CD8-positive, alpha-beta memory T cell (primary cell): ENCODE data around the gene HAPLN1. TPM values are rescaled to one million over a fixed set of nuclear protein-coding genes. Genes with fewer than 3 reads are reported as not detected.
"Not testable (repeated sequence)": the region's sequence is repeated elsewhere in the genome, so short reads cannot be mapped to it uniquely, and the experiment has no call there.

Experiments
- CTCF ChIA-PET: fragments of 350-600 bp; sonication (Branson Sonifier 250); formaldehyde crosslinking; loops from one replicate; lab custom pipeline; 2021; ENCODE audit warnings: antibody characterized with exemption; lab: Charles Lee
- POLR2A ChIA-PET: fragments of 350-600 bp; sonication (Branson Sonifier 250); formaldehyde crosslinking; loops from one replicate; lab custom pipeline; 2021; ENCODE audit warnings: antibody characterized with exemption; lab: Charles Lee
- DNase-seq, 5 donors: peaks; one replicate each; pipeline versions ENCODE4 v3.0.0 to v3.0.0-alpha.2; 2020 to 2022; ENCODE audit warnings: mixed read lengths in 1 of 5
- H3K27ac ChIP-seq: one replicate; pipeline ENCODE4 v1.7.0; 2013; ENCODE audit warnings: low read depth, mild to moderate bottlenecking, low read length, moderate library complexity
- H3K27me3 ChIP-seq: 2 replicates; pipeline ENCODE4 v1.7.0; 2013; ENCODE audit warnings: low read length, mild to moderate bottlenecking; ENCODE audit not compliant: insufficient read depth, poor library complexity, severe bottlenecking
- H3K36me3 ChIP-seq: 2 replicates; pipeline ENCODE4 v1.7.0; 2013; ENCODE audit warnings: mild to moderate bottlenecking, low read length, moderate library complexity; ENCODE audit not compliant: insufficient read depth
- H3K4me1 ChIP-seq: 2 replicates; pipeline ENCODE4 v1.7.0; 2013; ENCODE audit warnings: mild to moderate bottlenecking, low read length, moderate library complexity; ENCODE audit not compliant: insufficient read depth
- H3K4me3 ChIP-seq: 2 replicates; pipeline ENCODE4 v1.7.0; 2013; ENCODE audit warnings: mild to moderate bottlenecking, low read length
- H3K9me3 ChIP-seq: 2 replicates; pipeline ENCODE4 v1.7.0; 2013; ENCODE audit warnings: mild to moderate bottlenecking, low read length
- H3K27ac Mint-ChIP-seq, 8 donors: one replicate each; pipeline ENCODE4 v1.8.0; 2020 to 2021; ENCODE audit warnings: mixed read lengths in 8 of 8, mild to moderate bottlenecking in 6 of 8, inconsistent platforms in 3 of 8, moderate library complexity in 3 of 8
- H3K27me3 Mint-ChIP-seq, 2 donors: one replicate each; pipeline ENCODE4 v1.8.0; 2020 to 2021; ENCODE audit warnings: mixed read lengths in 2 of 2, mild to moderate bottlenecking in 1 of 2, moderate library complexity in 1 of 2
- H3K36me3 Mint-ChIP-seq, 3 donors: one replicate each; pipeline ENCODE4 v1.8.0; 2020 to 2021; ENCODE audit warnings: mixed read lengths in 3 of 3, inconsistent platforms in 1 of 3, mild to moderate bottlenecking in 1 of 3
- H3K4me1 Mint-ChIP-seq, 3 donors: one replicate each; pipeline ENCODE4 v1.8.0; 2020 to 2021; ENCODE audit warnings: mixed read lengths in 3 of 3, inconsistent platforms in 1 of 3, mild to moderate bottlenecking in 1 of 3
- H3K4me3 Mint-ChIP-seq, 7 donors: one replicate each; pipeline ENCODE4 v1.8.0; 2020 to 2021; ENCODE audit warnings: mixed read lengths in 7 of 7, mild to moderate bottlenecking in 6 of 7, moderate library complexity in 4 of 7, inconsistent platforms in 2 of 7
- H3K9me3 Mint-ChIP-seq, 5 donors: one replicate each; pipeline ENCODE4 v1.8.0; 2020 to 2022; ENCODE audit warnings: mixed read lengths in 5 of 5, mild to moderate bottlenecking in 3 of 5, moderate library complexity in 2 of 5, inconsistent platforms in 1 of 5
- polyA plus RNA-seq: library from polyadenylated mRNA; unstranded; fragments of 300-500 nt; fragmentation: Illumina TruSeq; gene quantifications from one replicate; pipeline ENCODE4 v1.2.3, GENCODE V29; 2021
- total RNA-seq, 2 experiments: library from RNA; stranded (reverse); gene quantifications; one replicate each; pipeline ENCODE4 v1.2.3, GENCODE V29; 2021

HAPLN1 gene
- total and polyA plus RNA-seq, 3 experiments from 2014 or later: not detected

- H3K4me3 ChIP-seq: no peak overlapping the region
- H3K4me1 ChIP-seq: no peaks in the 10 kb centered on the region
- no peak overlapping the region for H3K4me3 Mint-ChIP-seq
- no peak overlapping the region for H3K27ac ChIP-seq
- ChIA-PET POLR2A (no interaction called here), CTCF (interaction anchor here (1.1 kb wide), 1 partner anchor 10 kb away, joined by 3 read pairs; no protein-coding TSS in a partner anchor)
- no peaks in the 10 kb centered on the region for H3K9me3 ChIP-seq
- no peaks in the 10 kb centered on the region for H3K27me3 Mint-ChIP-seq
- H3K27ac Mint-ChIP-seq: no peak overlapping the region
- H3K27me3 ChIP-seq: no peaks in the 10 kb centered on the region
- peaks cover 2 to 14% (median 5%) of the 10 kb centered on the region in 5 donors for H3K9me3 Mint-ChIP-seq
- H3K36me3 ChIP-seq: no peaks in the 10 kb centered on the region
- DNase-seq: no peak
- no peaks in the 10 kb centered on the region for H3K4me1 Mint-ChIP-seq
- H3K36me3 Mint-ChIP-seq: no peaks in the 10 kb centered on the region
Observed at GRCh38 chr5:83744821-83745220, 24.2 kb upstream of the HAPLN1 start.

- Histone ChIP-seq H3K4me1 (no peaks in the 10 kb centered on the region), H3K9me3 (no peaks in the 10 kb centered on the region), H3K27ac (no peak overlapping the region), H3K4me3 (no peak overlapping the region), H3K36me3 (no peaks in the 10 kb centered on the region), H3K27me3 (no peaks in the 10 kb centered on the region)
- Mint-ChIP-seq H3K36me3 (no peaks in the 10 kb centered on the region), H3K4me3 (no peak overlapping the region), H3K27ac (no peak overlapping the region), H3K4me1 (no peaks in the 10 kb centered on the region), H3K9me3 (peaks cover 0 to 2% (median under 1%) of the 10 kb centered on the region in 5 donors), H3K27me3 (peaks cover 0 to 4% of the 10 kb centered on the region in 2 donors)
- POLR2A ChIA-PET: no interaction called here
- DNase-seq: no peak
- CTCF ChIA-PET: no interaction called here
Observed at GRCh38 chr5:83742089-83742488, 21.4 kb upstream of the HAPLN1 start.

GRCh38 chr5:83741571-83741970 is 20.9 kb upstream of the HAPLN1 start:
- peaks cover 0 to 4% of the 10 kb centered on the region in 2 donors for H3K27me3 Mint-ChIP-seq
- no peak overlapping the region for H3K4me3 ChIP-seq
- no peaks in the 10 kb centered on the region for H3K9me3 ChIP-seq
- no peak overlapping the region for H3K27ac ChIP-seq
- no peak overlapping the region for H3K27ac Mint-ChIP-seq
- CTCF ChIA-PET: no interaction called here
- no peaks in the 10 kb centered on the region for H3K4me1 ChIP-seq
- H3K27me3 ChIP-seq: no peaks in the 10 kb centered on the region
- H3K4me3 Mint-ChIP-seq: no peak overlapping the region
- H3K9me3 Mint-ChIP-seq: peaks cover 0 to 2% (median 0%) of the 10 kb centered on the region in 5 donors
- H3K36me3 ChIP-seq: no peaks in the 10 kb centered on the region
- POLR2A ChIA-PET: no interaction called here
- no peak for DNase-seq
- no peaks in the 10 kb centered on the region for H3K36me3 Mint-ChIP-seq
- no peaks in the 10 kb centered on the region for H3K4me1 Mint-ChIP-seq

GRCh38 chr5:83740741-83741140 is 20.1 kb upstream of the HAPLN1 start:
- H3K27me3 ChIP-seq: no peaks in the 10 kb centered on the region
- ChIA-PET POLR2A (no interaction called here), CTCF (no interaction called here)
- no peaks in the 10 kb centered on the region for H3K36me3 ChIP-seq
- no peaks in the 10 kb centered on the region for H3K36me3 Mint-ChIP-seq
- H3K4me3 ChIP-seq: no peak overlapping the region
- H3K9me3 Mint-ChIP-seq: peaks cover 0 to 2% (median 0%) of the 10 kb centered on the region in 5 donors
- no peak for DNase-seq
- H3K4me1 ChIP-seq: no peaks in the 10 kb centered on the region
- H3K4me3 Mint-ChIP-seq: no peak overlapping the region
- H3K27ac ChIP-seq: no peak overlapping the region
- no peaks in the 10 kb centered on the region for H3K4me1 Mint-ChIP-seq
- peaks cover 0 to 4% of the 10 kb centered on the region in 2 donors for H3K27me3 Mint-ChIP-seq
- no peaks in the 10 kb centered on the region for H3K9me3 ChIP-seq
- no peak overlapping the region for H3K27ac Mint-ChIP-seq

GRCh38 chr5:83736169-83736568 is 15.5 kb upstream of the HAPLN1 start:
- H3K4me1 Mint-ChIP-seq, H3K36me3 ChIP-seq, H3K27me3 ChIP-seq, H3K4me3 Mint-ChIP-seq, H3K4me3 ChIP-seq, CTCF ChIA-PET, H3K36me3 Mint-ChIP-seq, H3K27ac Mint-ChIP-seq, H3K9me3 Mint-ChIP-seq, H3K4me1 ChIP-seq, DNase-seq, H3K27me3 Mint-ChIP-seq, H3K27ac ChIP-seq, H3K9me3 ChIP-seq, POLR2A ChIA-PET: not testable (repeated sequence)

GRCh38 chr5:83735058-83735457 is 14.4 kb upstream of the HAPLN1 start:
- H3K36me3 Mint-ChIP-seq, H3K36me3 ChIP-seq, H3K9me3 Mint-ChIP-seq, H3K27me3 ChIP-seq, H3K4me1 Mint-ChIP-seq, H3K4me3 Mint-ChIP-seq, H3K27ac Mint-ChIP-seq, H3K27ac ChIP-seq, H3K9me3 ChIP-seq, DNase-seq, CTCF ChIA-PET, POLR2A ChIA-PET, H3K4me3 ChIP-seq, H3K4me1 ChIP-seq, H3K27me3 Mint-ChIP-seq: not testable (repeated sequence)

GRCh38 chr5:83731638-83732037 is 11.0 kb upstream of the HAPLN1 start:
- H3K4me1 ChIP-seq: no peaks in the 10 kb centered on the region

GRCh38 chr5:83729362-83729761 is 8.7 kb upstream of the HAPLN1 start:
- Histone ChIP-seq H3K9me3 (no peaks in the 10 kb centered on the region), H3K27me3 (no peaks in the 10 kb centered on the region), H3K27ac (no peak overlapping the region), H3K4me3 (no peak overlapping the region), H3K4me1 (no peaks in the 10 kb centered on the region), H3K36me3 (no peaks in the 10 kb centered on the region)
- H3K36me3 Mint-ChIP-seq: no peaks in the 10 kb centered on the region
- no peak for DNase-seq
- no peak overlapping the region for H3K4me3 Mint-ChIP-seq
- CTCF ChIA-PET: interaction anchor here (0.7 kb wide), 1 partner anchor 1638 kb away, joined by 3 read pairs; no protein-coding TSS in a partner anchor
- peaks cover 9 to 21% of the 10 kb centered on the region in 2 donors for H3K27me3 Mint-ChIP-seq
- no peak overlapping the region for H3K27ac Mint-ChIP-seq
- H3K9me3 Mint-ChIP-seq: peaks cover 0 to 4% (median 0%) of the 10 kb centered on the region in 5 donors
- POLR2A ChIA-PET: no interaction called here
- no peaks in the 10 kb centered on the region for H3K4me1 Mint-ChIP-seq

More at GRCh38 chr5:83731638-83732037, 11.0 kb upstream of the HAPLN1 start:
- H3K9me3 ChIP-seq: no peaks in the 10 kb centered on the region
- H3K4me3 ChIP-seq: no peak overlapping the region
- ChIA-PET CTCF (no interaction called here), POLR2A (no interaction called here)
- Mint-ChIP-seq H3K27me3 (peaks cover 7 to 14% of the 10 kb centered on the region in 2 donors), H3K4me1 (no peaks in the 10 kb centered on the region), H3K9me3 (peaks cover 0 to 6% (median 0%) of the 10 kb centered on the region in 5 donors), H3K4me3 (no peak overlapping the region), H3K36me3 (no peaks in the 10 kb centered on the region), H3K27ac (no peak overlapping the region)
- no peak overlapping the region for H3K27ac ChIP-seq
- H3K27me3 ChIP-seq: no peaks in the 10 kb centered on the region
- no peak for DNase-seq
- H3K36me3 ChIP-seq: no peaks in the 10 kb centered on the region
